IMR-90 (cell line): Measurements from ENCODE around the gene PRSS2. TPM values are rescaled to one million over a fixed set of nuclear protein-coding genes. Genes with fewer than 3 reads are reported as not detected.

Source experiments
- ATAC-seq: fragments of 200-7000 bp; cut with Tn5 transposase; 2 replicates; pipeline ENCODE4 v1.9.1; 2020; ENCODE audit warnings: low read depth, mild to moderate bottlenecking, moderate library complexity
- BruUV-seq: library from RNA; stranded (reverse); fragments of 400-500 nt; replicated peaks from 2 replicates; lab custom pipeline; 2021; lab: Mats Ljungman, UMichigan
- CTCF ChIA-PET: fragments of 300-600 bp; formaldehyde crosslinking; extraction: SDS; loops from one replicate; lab custom pipeline; 2021; ENCODE audit warnings: antibody characterized with exemption; lab: Yijun Ruan, JAX
- POLR2A ChIA-PET: fragments of 300-600 bp; sonication (Branson Sonifier 250); formaldehyde crosslinking; loops from one replicate; lab custom pipeline; 2022; ENCODE audit warnings: antibody characterized with exemption; ENCODE audit not compliant: unreplicated experiment; lab: Charles Lee
- DNase-seq: peaks from one replicate; pipeline ENCODE4 v3.0.0; 2013
- H2AFZ ChIP-seq: replicated peaks from 2 replicates; pipeline ENCODE3; 2013; ENCODE audit warnings: low read length, mild to moderate bottlenecking; ENCODE audit not compliant: poor library complexity
- H2AK5ac ChIP-seq: 2 replicates; pipeline ENCODE4 v1.6.1; 2013; ENCODE audit warnings: low read depth, low read length, inconsistent platforms
- H2AK9ac ChIP-seq: replicated peaks from 2 replicates; pipeline ENCODE3; 2013; ENCODE audit warnings: mild to moderate bottlenecking, low read depth, low read length, moderate library complexity; ENCODE audit not compliant: poor library complexity
- H2BK120ac ChIP-seq: 2 replicates; pipeline ENCODE4 v1.6.1; 2013; ENCODE audit warnings: low read depth, low read length, inconsistent platforms
- H2BK15ac ChIP-seq: 3 replicates; pipeline ENCODE4 v1.6.1; 2013; ENCODE audit warnings: low read depth, low read length, inconsistent platforms
- H2BK20ac ChIP-seq: 2 replicates; pipeline ENCODE4 v1.6.1; 2013; ENCODE audit warnings: low read depth, mild to moderate bottlenecking, inconsistent platforms, low read length, moderate library complexity
- H2BK5ac ChIP-seq: 2 replicates; pipeline ENCODE4 v1.6.1; 2013; ENCODE audit warnings: mild to moderate bottlenecking, low read depth, low read length, inconsistent platforms; ENCODE audit not compliant: poor library complexity, severe bottlenecking
- H3K14ac ChIP-seq: replicated peaks from 2 replicates; pipeline ENCODE4 v1.6.1; 2013; ENCODE audit warnings: low read depth, low read length, inconsistent platforms
- H3K18ac ChIP-seq: 2 replicates; pipeline ENCODE4 v1.6.1; 2013; ENCODE audit warnings: low read depth, low read length, control low read depth
- H3K23ac ChIP-seq: 2 replicates; pipeline ENCODE4 v1.6.1; 2013; ENCODE audit warnings: low read depth, low read length, inconsistent platforms
- H3K27ac ChIP-seq: 2 replicates; pipeline ENCODE4 v1.5.1; 2013; ENCODE audit warnings: mild to moderate bottlenecking, control low read depth, low read length; ENCODE audit not compliant: insufficient read depth
- H3K27me3 ChIP-seq: 2 replicates; pipeline ENCODE4 v1.6.1; 2013; ENCODE audit warnings: low read length; ENCODE audit not compliant: control insufficient read depth, insufficient read depth
- H3K36me3 ChIP-seq: 2 replicates; pipeline ENCODE4 v1.6.1; 2013; ENCODE audit warnings: low read length, mixed read lengths; ENCODE audit not compliant: control insufficient read depth, insufficient read depth
- H3K4ac ChIP-seq: 2 replicates; pipeline ENCODE4 v1.6.1; 2013; ENCODE audit warnings: low read depth, low read length, inconsistent platforms
- H3K4me1 ChIP-seq: 2 replicates; pipeline ENCODE4 v1.6.1; 2013; ENCODE audit warnings: low read length, mixed read lengths; ENCODE audit not compliant: control insufficient read depth, insufficient read depth
- H3K4me2 ChIP-seq: 2 replicates; pipeline ENCODE4 v1.6.1; 2013; ENCODE audit warnings: low read depth, mild to moderate bottlenecking, control low read depth, low read length, moderate library complexity
- H3K4me3 ChIP-seq: 2 replicates; pipeline ENCODE4 v1.5.1; 2013; ENCODE audit warnings: low read depth, mild to moderate bottlenecking, control low read depth, low read length, moderate library complexity; ENCODE audit not compliant: insufficient read depth
- H3K56ac ChIP-seq: 2 replicates; pipeline ENCODE4 v1.6.1; 2013; ENCODE audit warnings: low read length, inconsistent platforms; ENCODE audit not compliant: insufficient read depth; ENCODE audit errors: extremely low read depth
- H3K79me1 ChIP-seq, 2 experiments: 2 replicates each; pipeline ENCODE4 v1.6.1; 2013; ENCODE audit warnings: low read length in 2 of 2, inconsistent platforms in 1 of 2, low read depth in 1 of 2
- H3K9ac ChIP-seq: 2 replicates; pipeline ENCODE4 v1.6.1; 2013; ENCODE audit warnings: low read depth, low read length, control low read depth
- H3K9me1 ChIP-seq: 2 replicates; pipeline ENCODE4 v1.6.1; 2013; ENCODE audit warnings: low read length, inconsistent platforms; ENCODE audit not compliant: insufficient read depth
- H3K9me3 ChIP-seq: 2 replicates; pipeline ENCODE4 v1.6.1; 2013; ENCODE audit warnings: low read length; ENCODE audit not compliant: control insufficient read depth, insufficient read depth
- H4K20me1 ChIP-seq: 2 replicates; pipeline ENCODE4 v1.6.1; 2013; ENCODE audit warnings: low read length, inconsistent platforms; ENCODE audit not compliant: insufficient read depth
- H4K5ac ChIP-seq: 2 replicates; pipeline ENCODE4 v1.6.1; 2013; ENCODE audit warnings: mild to moderate bottlenecking, low read depth, low read length, control low read depth
- H4K8ac ChIP-seq, 2 experiments: 2 replicates each; pipeline ENCODE4 v1.6.1; 2013; ENCODE audit warnings: low read depth in 2 of 2, low read length in 2 of 2, control low read depth in 1 of 2, inconsistent platforms in 1 of 2
- H4K91ac ChIP-seq: 2 replicates; pipeline ENCODE4 v1.6.1; 2013; ENCODE audit warnings: low read depth, low read length, inconsistent platforms; ENCODE audit not compliant: insufficient read depth
- BHLHE40 ChIP-seq: fragments of 150-350 bp; IDR thresholded peaks from 2 replicates; pipeline ENCODE4 v1.6.1; 2016; ENCODE audit warnings: mild to moderate bottlenecking, low read depth, low read length
- CEBPB ChIP-seq: IDR thresholded peaks from 2 replicates; pipeline ENCODE4 v1.6.1; 2012; ENCODE audit warnings: low read depth, low read length, improper control_type of control experiment
- CHD1 ChIP-seq: IDR thresholded peaks from 2 replicates; pipeline ENCODE4 v1.6.1; 2012; ENCODE audit warnings: low read depth, low read length, improper control_type of control experiment
- CTCF ChIP-seq: conservative IDR thresholded peaks from 2 replicates; pipeline ENCODE4 v1.5.1; 2012; ENCODE audit warnings: mild to moderate bottlenecking, low read depth, low read length, improper control_type of control experiment
- ELK1 ChIP-seq: fragments of 150-350 bp; IDR thresholded peaks from 2 replicates; pipeline ENCODE4 v1.6.1; 2016; ENCODE audit warnings: low read depth, mild to moderate bottlenecking, low read length, moderate library complexity, borderline replicate concordance
- FOS ChIP-seq: fragments of 150-350 bp; IDR thresholded peaks from 2 replicates; pipeline ENCODE4 v1.6.1; 2016; ENCODE audit warnings: low read depth, low read length
- MAFK ChIP-seq: IDR thresholded peaks from 2 replicates; pipeline ENCODE4 v1.6.1; 2012; ENCODE audit warnings: low read depth, low read length, improper control_type of control experiment
- MAZ ChIP-seq: IDR thresholded peaks from 2 replicates; pipeline ENCODE4 v1.6.1; 2012; ENCODE audit warnings: low read depth, mild to moderate bottlenecking, low read length, improper control_type of control experiment, moderate library complexity, borderline replicate concordance
- MXI1 ChIP-seq: IDR thresholded peaks from 2 replicates; pipeline ENCODE4 v1.6.1; 2012; ENCODE audit warnings: low read depth, mild to moderate bottlenecking, low read length, moderate library complexity, borderline replicate concordance
- NFE2L2 ChIP-seq: fragments of 150-350 bp; IDR thresholded peaks from 2 replicates; pipeline ENCODE4 v1.6.1; 2016; ENCODE audit warnings: low read depth, mild to moderate bottlenecking, low read length
- POLR2A ChIP-seq: IDR thresholded peaks from 2 replicates; pipeline ENCODE4 v1.6.1; 2012; ENCODE audit warnings: mild to moderate bottlenecking, low read depth, low read length
- RAD21 ChIP-seq: IDR thresholded peaks from 2 replicates; pipeline ENCODE4 v1.6.1; 2012; ENCODE audit warnings: low read length, improper control_type of control experiment
- RFX5 ChIP-seq: IDR thresholded peaks from 2 replicates; pipeline ENCODE4 v1.8.0; 2012; ENCODE audit warnings: low read depth, mild to moderate bottlenecking, low read length, moderate library complexity
- SMC3 ChIP-seq: fragments of 150-350 bp; IDR thresholded peaks from 2 replicates; pipeline ENCODE4 v1.6.1; 2016; ENCODE audit warnings: low read depth, mild to moderate bottlenecking, antibody characterized with exemption, low read length, moderate library complexity
- USF2 ChIP-seq: fragments of 150-350 bp; IDR thresholded peaks from 2 replicates; pipeline ENCODE4 v1.6.1; 2017; ENCODE audit warnings: mild to moderate bottlenecking, antibody characterized with exemption, low read length, low read depth
- WGBS, 2 experiments: methylation state at CpG; one replicate each; pipeline versions ENCODE4 v1.1.5 to v1.1.7; 2013; ENCODE audit warnings: missing lambda C conversion rate in 2 of 2; ENCODE audit not compliant: insufficient read length in 1 of 2; ENCODE audit errors: extremely low coverage in 2 of 2; 5-methylcytosine and 5-hydroxymethylcytosine counted together
- dilution Hi-C: fragments of 300-500 bp; cut with HindIII; formaldehyde crosslinking; loops from one replicate; pipeline ENCODE4 v1.14.3; 2018; ENCODE audit warnings: low sequenced_read_pairs; ENCODE audit not compliant: unreplicated experiment
- in situ Hi-C: fragments of 300-500 bp; cut with MboI; formaldehyde crosslinking; loops from 3 replicates; pipeline ENCODE4 v1.14.3; 2019; ENCODE audit warnings: low sequenced_read_pairs, inconsistent platforms, mixed read lengths
- intact Hi-C: fragments of 100-400 bp; cut with micrococcal nuclease; formaldehyde crosslinking; loops from 2 replicates; pipeline ENCODE4 v1.10.0; 2022
- polyA plus RNA-seq, 3 experiments: library from polyadenylated mRNA; depleted of rRNA; stranded (reverse); fragments of >200 nt; gene quantifications; 2 replicates each; pipeline ENCODE4 v1.2.3, GENCODE V29; 2012; ENCODE audit warnings: low replicate concordance in 1 of 3
- total RNA-seq: library from RNA; depleted of rRNA; stranded (reverse); fragments of >200 nt; gene quantifications from 2 replicates; pipeline ENCODE4 v1.2.3, GENCODE V29; 2012

PRSS2 gene
- total and polyA plus RNA-seq, 2 of the 4 experiments (the other 2 are of a cell fraction) = not detected

GRCh38 chr7:142787034-142787768, 16.4 kb downstream of the PRSS2 start:
- no peak overlapping the region for H2AK9ac ChIP-seq
- no peaks in the 10 kb centered on the region for H4K20me1 ChIP-seq
- H3K23ac ChIP-seq = no peak overlapping the region
- H4K8ac ChIP-seq = no peak overlapping the region
- no peaks in the 10 kb centered on the region for H3K36me3 ChIP-seq
- DNase-seq = no peak
- dilution Hi-C loops (loop anchor here (25.0 kb wide), 1 partner anchor 275 kb away; no protein-coding TSS in a partner anchor), intact Hi-C loops (no loop called here), in situ Hi-C loops (loop anchor here (10.0 kb wide), 1 partner anchor 182 kb away; no protein-coding TSS in a partner anchor)
- no TSS peak for BruUV-seq
- H3K18ac ChIP-seq = no peak overlapping the region
- no peak overlapping the region for H2BK5ac ChIP-seq
- H3K14ac ChIP-seq = no peak overlapping the region
- ChIA-PET POLR2A (no interaction called here), CTCF (interaction anchor here (0.9 to 1.1 kb wide), 2 partner anchors 184 to 252 kb away, joined by 3 read pairs; no protein-coding TSS in a partner anchor)
- no peak overlapping the region for H2AK5ac ChIP-seq
- no peak overlapping the region for H4K5ac ChIP-seq
- H2AFZ ChIP-seq = no peak overlapping the region
- no peak overlapping the region for H3K27ac ChIP-seq
- no peak overlapping the region for H4K91ac ChIP-seq
- no peaks in the 10 kb centered on the region for H3K9me3 ChIP-seq
- H3K79me1 ChIP-seq = no peaks in the 10 kb centered on the region
- no peaks in the 10 kb centered on the region for H3K9me1 ChIP-seq
- 72% methylated on average over 3 of the region's 11 CpGs; no CpG with 5 or more reads in 1 of the 2 experiments for WGBS, 2 experiments
- H3K56ac ChIP-seq = no peak overlapping the region
- no peak overlapping the region for H3K4ac ChIP-seq
- no peak overlapping the region for H2BK20ac ChIP-seq
- no peak overlapping the region for H3K4me3 ChIP-seq
- ATAC-seq = no peak
- H3K9ac ChIP-seq = no peak overlapping the region
- H3K27me3 ChIP-seq = peaks cover 10% of the 10 kb centered on the region
- no peak overlapping the region for H3K4me2 ChIP-seq
- no peak overlapping the region for H2BK120ac ChIP-seq
- no peaks in the 10 kb centered on the region for H3K4me1 ChIP-seq
- H2BK15ac ChIP-seq = no peak overlapping the region
- no peak for TF ChIP-seq SMC3
- no peak for TF ChIP-seq ELK1
- no peak for TF ChIP-seq RFX5
- TF ChIP-seq FOS = no peak
- no peak for TF ChIP-seq CEBPB
- no peak for TF ChIP-seq BHLHE40
- no peak for TF ChIP-seq CTCF
- no peak for TF ChIP-seq POLR2A
- TF ChIP-seq NFE2L2 = no peak
- no peak for TF ChIP-seq USF2
- no peak for TF ChIP-seq CHD1
- TF ChIP-seq MAFK = no peak
- TF ChIP-seq RAD21 = no peak
- no peak for TF ChIP-seq MXI1
- TF ChIP-seq MAZ = no peak
